Activated naive CD4-positive, alpha-beta T cell treated with anti-CD3 and anti-CD28 coated beads, Interleukin-2, amount 50 U/mL, for 16 hours (primary cell): ENCODE measurements around the gene ATP2A2.

ENCODE experiments used
- DNase-seq: peaks from one replicate; pipeline ENCODE4 v3.0.0-alpha.2; 2020

The ATP2A2 gene

GRCh38 chr12:110262442-110263388 lies 18.3 kb upstream of the ATP2A2 start:
- no peak for DNase-seq

GRCh38 chr12:110266381-110266960 lies 14.6 kb upstream of the ATP2A2 start:
- DNase-seq, result no peak

GRCh38 chr12:110266980-110267620 lies 13.9 kb upstream of the ATP2A2 start:
- DNase-seq, result no peak

- no peak for DNase-seq
These were observed 11.4 kb upstream of the ATP2A2 start for GRCh38 chr12:110269622-110270124.

GRCh38 chr12:110270125-110270962 lies 10.7 kb upstream of the ATP2A2 start:
- no peak for DNase-seq

GRCh38 chr12:110271015-110271414 lies 10.0 kb upstream of the ATP2A2 start:
- DNase-seq, result no peak

GRCh38 chr12:110277530-110278254 lies 3.4 kb upstream of the ATP2A2 start:
- no peak for DNase-seq

GRCh38 chr12:110278255-110278536 lies 2.9 kb upstream of the ATP2A2 start:
- DNase-seq, result no peak

- DNase-seq, result no peak
These were observed 1.3 kb upstream of the ATP2A2 start for GRCh38 chr12:110279566-110280375.

- peak; percentile 70 for DNase-seq
These were observed 662 bp upstream of the ATP2A2 start for GRCh38 chr12:110280392-110280778.

- peak; percentile 50 for DNase-seq
These were observed 677 bp downstream of the ATP2A2 start for GRCh38 chr12:110281549-110282299.

- DNase-seq, result no peak
These were observed 1.3 kb downstream of the ATP2A2 start for GRCh38 chr12:110282300-110282860.

GRCh38 chr12:110282956-110283817 lies 2.1 kb downstream of the ATP2A2 start:
- DNase-seq, result no peak

GRCh38 chr12:110284597-110284996 lies 3.5 kb downstream of the ATP2A2 start:
- DNase-seq, result no peak

- DNase-seq, result no peak
These were observed 5.6 kb downstream of the ATP2A2 start for GRCh38 chr12:110286623-110287022.

- no peak for DNase-seq
These were observed 6.9 kb downstream of the ATP2A2 start for GRCh38 chr12:110287986-110288385.

GRCh38 chr12:110289044-110289710 lies 8.1 kb downstream of the ATP2A2 start:
- no peak for DNase-seq

- DNase-seq, result no peak
These were observed 8.6 kb downstream of the ATP2A2 start for GRCh38 chr12:110289711-110290078.
